HG02759 (cell line): ENCODE data around the gene RAB3GAP2.
"Not testable (repeated sequence)": the region's sequence is repeated elsewhere in the genome, so short reads cannot be mapped to it uniquely, and the experiment has no call there.

Experiments
- ATAC-seq: cut with Tn5 transposase; IDR thresholded peaks from one replicate; pipeline ENCODE4 v1.9.1; 2021; ENCODE audit warnings: mild to moderate bottlenecking, moderate library complexity; ENCODE audit not compliant: unreplicated experiment

The RAB3GAP2 gene

GRCh38 chr1:220204758-220205157, 67.5 kb downstream of the RAB3GAP2 start:
- not testable (repeated sequence) for ATAC-seq

GRCh38 chr1:220203816-220204215, 68.4 kb downstream of the RAB3GAP2 start:
- no peak for ATAC-seq

- no peak for ATAC-seq
These were observed 73.9 kb downstream of the RAB3GAP2 start for GRCh38 chr1:220198186-220199005.

GRCh38 chr1:220195701-220196100, 76.6 kb downstream of the RAB3GAP2 start:
- ATAC-seq: no peak

GRCh38 chr1:220189750-220190347, 82.4 kb downstream of the RAB3GAP2 start:
- ATAC-seq: no peak

- ATAC-seq: no peak
These were observed 83.7 kb downstream of the RAB3GAP2 start for GRCh38 chr1:220188538-220188937.

- ATAC-seq: no peak
These were observed 85.5 kb downstream of the RAB3GAP2 start for GRCh38 chr1:220186752-220187151.

GRCh38 chr1:220184506-220184905, 87.7 kb downstream of the RAB3GAP2 start:
- ATAC-seq: no peak

GRCh38 chr1:220182656-220183055, 89.6 kb downstream of the RAB3GAP2 start:
- ATAC-seq: no peak

GRCh38 chr1:220182111-220182510, 90.1 kb downstream of the RAB3GAP2 start:
- ATAC-seq: no peak

GRCh38 chr1:220176540-220176939, 95.7 kb downstream of the RAB3GAP2 start:
- ATAC-seq: no peak

GRCh38 chr1:220170836-220171526, 101.3 kb downstream of the RAB3GAP2 start:
- no peak for ATAC-seq

GRCh38 chr1:220169887-220170286, 102.4 kb downstream of the RAB3GAP2 start:
- ATAC-seq: not testable (repeated sequence)

- ATAC-seq: no peak
These were observed 105.4 kb downstream of the RAB3GAP2 start for GRCh38 chr1:220166853-220167252.

- no peak for ATAC-seq
These were observed 107.7 kb downstream of the RAB3GAP2 start for GRCh38 chr1:220164517-220164916.

GRCh38 chr1:220164116-220164515, 108.1 kb downstream of the RAB3GAP2 start:
- ATAC-seq: no peak

- ATAC-seq: no peak
These were observed 112.2 kb downstream of the RAB3GAP2 start for GRCh38 chr1:220160027-220160426.

GRCh38 chr1:220159041-220159440, 113.2 kb downstream of the RAB3GAP2 start:
- no peak for ATAC-seq

- not testable (repeated sequence) for ATAC-seq
These were observed 113.7 kb downstream of the RAB3GAP2 start for GRCh38 chr1:220158530-220158929.

GRCh38 chr1:220157738-220158137, 114.5 kb downstream of the RAB3GAP2 start:
- ATAC-seq: no peak

- ATAC-seq: no peak
These were observed 115.6 kb downstream of the RAB3GAP2 start for GRCh38 chr1:220156620-220157146.
